ENCODE measurements around the gene CD38. TPM values are rescaled to one million over a fixed set of nuclear protein-coding genes. Genes with fewer than 3 reads are reported as not detected.

CD38 gene
- total RNA-seq, 1 donor from 2014 or later, result 87.1 TPM

DNA sequence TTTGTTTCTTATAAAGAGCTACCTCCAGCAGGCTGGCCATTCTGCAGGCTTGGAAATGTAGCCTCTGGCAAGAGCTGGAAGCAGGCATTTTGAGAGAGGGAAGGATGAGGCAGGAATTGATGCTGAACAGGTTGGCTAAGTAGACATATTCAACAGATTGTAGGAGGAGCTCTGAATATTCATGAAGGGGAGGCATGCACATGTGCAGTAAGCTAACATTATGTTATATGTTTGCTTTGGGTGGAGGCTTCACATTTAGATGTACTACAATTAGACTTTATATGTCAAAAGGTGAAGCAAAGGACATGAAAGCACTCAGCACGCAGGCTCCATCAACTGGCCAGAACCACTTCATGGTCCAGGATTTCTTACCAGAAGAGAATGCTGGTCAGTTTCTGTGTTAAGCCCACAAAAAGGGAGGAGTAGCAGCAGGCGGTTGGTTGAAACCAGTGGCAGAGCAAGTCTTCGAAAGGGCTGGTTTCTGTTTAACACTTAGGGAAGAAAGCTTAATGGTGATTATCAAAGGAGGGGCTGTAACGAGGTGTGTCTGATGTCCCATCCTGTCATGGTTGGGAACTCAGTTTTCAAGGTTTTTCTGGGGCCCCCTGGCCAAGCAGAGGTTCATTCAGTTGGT, 105.6 kb downstream of the CD38 start:
- intact Hi-C loops (cut with micrococcal nuclease), result loop anchor here (5.0 to 10.0 kb wide), 3 partner anchors 76 to 381 kb away; no protein-coding TSS in a partner anchor
- DNase-seq (ENCODE audit: low spot score), result no peak
- H3K27ac Mint-ChIP-seq, result no peak overlapping the region
- H3K27me3 Mint-ChIP-seq (ENCODE audit: low read depth), result peaks cover 26% of the 10 kb centered on the region
- no peaks in the 10 kb centered on the region for H3K9me3 Mint-ChIP-seq
- H3K4me1 Mint-ChIP-seq (ENCODE audit: low read depth), result peaks cover 1% of the 10 kb centered on the region
- no peak overlapping the region for H3K4me3 Mint-ChIP-seq (ENCODE audit: low read depth)
- H3K36me3 Mint-ChIP-seq (ENCODE audit: low read depth), result no peaks in the 10 kb centered on the region

DNA sequence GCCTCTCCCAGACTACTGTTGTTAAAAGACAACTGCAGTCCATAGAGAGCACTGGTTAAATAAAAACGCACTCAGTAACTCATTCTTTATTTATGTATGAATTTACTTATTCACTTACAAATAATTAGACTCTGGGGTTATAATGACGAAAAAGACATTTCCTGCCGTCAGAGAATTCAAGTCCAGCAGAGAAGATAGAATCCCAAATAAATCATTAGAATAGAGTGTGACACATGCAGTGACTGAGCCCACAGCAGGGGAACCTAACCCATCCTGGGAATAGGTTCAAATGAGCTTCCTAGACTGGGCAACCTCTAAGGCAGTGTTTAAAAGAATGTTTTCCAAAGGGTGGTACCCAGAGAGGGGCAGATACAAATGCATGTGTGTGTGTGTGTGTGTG, 106.5 kb downstream of the CD38 start:
- H3K27me3 Mint-ChIP-seq (ENCODE audit: low read depth), result peaks cover 25% of the 10 kb centered on the region
- intact Hi-C loops (cut with micrococcal nuclease), result loop anchor here (5.0 to 10.0 kb wide), 3 partner anchors 77 to 380 kb away; no protein-coding TSS in a partner anchor

DNA sequence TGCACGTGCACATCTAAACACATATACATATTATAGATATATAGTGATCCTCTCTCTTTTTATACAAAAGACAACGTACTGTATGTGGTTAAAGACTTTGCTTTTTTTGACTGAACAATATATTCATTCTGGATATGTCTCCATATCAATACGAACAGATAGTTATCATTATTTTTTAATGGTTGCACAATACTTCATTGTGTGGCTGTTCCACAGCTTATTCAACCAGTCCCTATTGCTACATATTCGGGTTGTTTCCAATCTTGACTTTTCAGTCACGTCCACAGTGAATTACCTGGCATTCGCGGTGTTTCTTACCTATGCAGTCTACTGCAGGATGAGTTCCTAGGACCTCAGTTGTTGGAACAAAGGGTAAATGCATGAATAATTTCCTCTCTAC, 107.3 kb downstream of the CD38 start:
- intact Hi-C loops (cut with micrococcal nuclease), result loop anchor here (10.0 kb wide), 1 partner anchor 379 kb away; no protein-coding TSS in a partner anchor
- H3K27me3 Mint-ChIP-seq (ENCODE audit: low read depth), result peaks cover 22% of the 10 kb centered on the region

More for the DNA sequence above, 106.5 kb downstream of the CD38 start:
- Mint-ChIP-seq H3K9me3 (no peaks in the 10 kb centered on the region), H3K27ac (no peak overlapping the region), H3K4me1 (ENCODE audit: low read depth) (peaks cover 1% of the 10 kb centered on the region), H3K4me3 (ENCODE audit: low read depth) (no peak overlapping the region), H3K36me3 (ENCODE audit: low read depth) (no peaks in the 10 kb centered on the region)
- DNase-seq (ENCODE audit: low spot score), result no peak

DNA sequence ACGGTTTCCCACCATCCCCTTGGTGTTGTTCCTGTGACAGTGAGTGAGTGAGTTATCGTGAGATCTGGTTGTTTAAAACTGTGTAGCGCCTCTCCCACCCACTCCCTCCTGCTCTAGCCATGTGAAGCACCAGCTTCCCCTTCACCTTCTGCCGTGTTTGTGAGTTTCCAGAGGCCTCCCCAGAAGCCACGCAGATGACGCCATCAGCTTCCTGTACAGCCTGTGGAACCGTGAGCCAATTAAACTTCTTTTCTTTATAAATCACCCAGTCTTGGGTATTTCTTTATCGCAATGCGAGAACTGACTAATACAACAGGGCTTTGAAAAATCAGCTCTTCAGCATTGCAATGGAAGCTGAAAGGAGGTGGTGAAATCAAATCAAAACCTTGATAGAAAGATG, 110.4 kb downstream of the CD38 start:
- Mint-ChIP-seq H3K9me3 (no peaks in the 10 kb centered on the region), H3K4me1 (ENCODE audit: low read depth) (no peaks in the 10 kb centered on the region), H3K36me3 (ENCODE audit: low read depth) (no peaks in the 10 kb centered on the region), H3K27ac (no peak overlapping the region), H3K27me3 (ENCODE audit: low read depth) (peaks cover 14% of the 10 kb centered on the region), H3K4me3 (ENCODE audit: low read depth) (no peak overlapping the region)
- DNase-seq (ENCODE audit: low spot score), result no peak
- intact Hi-C loops (cut with micrococcal nuclease), result loop anchor here (10.0 kb wide), 1 partner anchor 376 kb away; no protein-coding TSS in a partner anchor

More for the DNA sequence above, 107.3 kb downstream of the CD38 start:
- H3K4me3 Mint-ChIP-seq (ENCODE audit: low read depth), result no peak overlapping the region
- peaks cover 1% of the 10 kb centered on the region for H3K4me1 Mint-ChIP-seq (ENCODE audit: low read depth)
- H3K27ac Mint-ChIP-seq, result no peak overlapping the region
- no peak for DNase-seq (ENCODE audit: low spot score)
- no peaks in the 10 kb centered on the region for H3K9me3 Mint-ChIP-seq
- no peaks in the 10 kb centered on the region for H3K36me3 Mint-ChIP-seq (ENCODE audit: low read depth)

DNA sequence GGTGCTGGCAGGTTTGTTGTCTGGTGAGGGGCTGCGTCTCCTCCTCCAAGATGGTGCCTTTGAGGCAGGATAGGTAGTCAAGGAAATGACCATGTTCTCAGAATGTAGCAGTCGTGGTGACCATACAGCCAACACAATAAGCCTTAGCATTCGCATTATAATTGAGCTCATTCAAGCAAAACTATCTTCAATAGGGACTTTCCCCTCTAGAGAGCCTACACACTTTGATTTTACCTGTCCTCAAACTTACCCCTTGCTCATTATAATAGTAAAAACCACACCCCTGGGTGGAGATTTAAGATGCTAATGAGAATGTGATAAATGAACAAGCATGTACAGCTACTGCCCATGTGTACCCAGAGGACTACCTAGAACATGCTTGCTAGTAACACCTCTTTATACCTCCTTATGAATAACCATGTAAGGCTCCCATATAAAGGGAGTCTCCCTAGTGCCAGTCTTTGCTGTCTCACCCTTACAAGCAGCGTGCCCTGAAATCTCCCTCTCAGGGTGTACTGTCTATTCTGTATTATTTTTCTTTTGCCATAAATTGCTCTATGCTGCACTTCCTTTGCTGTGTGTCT, 112.2 kb downstream of the CD38 start:
- Mint-ChIP-seq H3K27ac (no peak overlapping the region), H3K27me3 (ENCODE audit: low read depth) (peaks cover 10% of the 10 kb centered on the region), H3K4me3 (ENCODE audit: low read depth) (no peak overlapping the region), H3K9me3 (no peaks in the 10 kb centered on the region), H3K36me3 (ENCODE audit: low read depth) (no peaks in the 10 kb centered on the region), H3K4me1 (ENCODE audit: low read depth) (no peaks in the 10 kb centered on the region)
- intact Hi-C loops (cut with micrococcal nuclease), result no loop called here
- no peak for DNase-seq (ENCODE audit: low spot score)

DNA sequence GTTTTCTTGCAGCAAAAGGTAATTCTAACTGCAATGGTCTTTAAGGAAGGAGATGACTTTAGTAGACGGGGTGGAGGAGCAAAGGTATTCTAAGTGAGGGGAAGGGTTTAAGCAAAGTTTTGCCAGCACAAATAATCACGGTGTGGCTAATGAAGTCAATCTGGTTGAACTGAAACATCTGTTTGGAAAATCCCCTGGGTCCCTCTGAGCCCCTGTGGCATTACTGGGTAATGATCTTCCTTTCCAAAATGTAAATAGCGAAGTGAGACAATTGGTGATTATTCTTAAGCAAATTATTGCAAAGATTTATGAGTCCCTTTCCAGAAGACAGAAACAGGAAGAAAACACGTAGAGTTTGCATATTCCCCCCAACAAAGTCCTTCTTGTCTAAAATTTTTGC, 113.2 kb downstream of the CD38 start:
- Mint-ChIP-seq H3K4me1 (ENCODE audit: low read depth) (no peaks in the 10 kb centered on the region), H3K4me3 (ENCODE audit: low read depth) (no peak overlapping the region), H3K27me3 (ENCODE audit: low read depth) (peaks cover 16% of the 10 kb centered on the region), H3K27ac (no peak overlapping the region), H3K9me3 (no peaks in the 10 kb centered on the region), H3K36me3 (ENCODE audit: low read depth) (no peaks in the 10 kb centered on the region)
- intact Hi-C loops (cut with micrococcal nuclease), result no loop called here
- no peak for DNase-seq (ENCODE audit: low spot score)

DNA sequence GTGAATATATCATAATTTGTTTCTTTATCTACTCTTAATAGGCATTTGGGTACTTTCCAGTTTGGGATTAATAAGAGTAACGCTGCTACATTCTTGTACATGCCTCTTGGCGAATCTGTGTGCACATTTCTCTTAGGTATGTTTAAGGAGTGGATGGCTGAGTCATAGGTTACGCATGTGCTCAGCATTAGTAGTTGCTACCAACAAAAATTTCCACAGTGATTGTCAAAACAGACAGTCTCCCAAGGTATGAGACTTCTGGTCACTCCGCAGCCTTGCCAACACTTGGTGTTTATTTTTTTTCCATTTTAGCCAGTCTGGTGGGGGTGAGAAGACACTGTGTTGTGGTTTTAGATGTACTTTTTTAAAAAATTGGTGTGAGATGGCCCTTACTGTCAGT, 115.8 kb downstream of the CD38 start:
- Mint-ChIP-seq H3K36me3 (ENCODE audit: low read depth) (no peaks in the 10 kb centered on the region), H3K27me3 (ENCODE audit: low read depth) (peaks cover 22% of the 10 kb centered on the region), H3K27ac (no peak overlapping the region), H3K4me3 (ENCODE audit: low read depth) (no peak overlapping the region), H3K9me3 (no peaks in the 10 kb centered on the region), H3K4me1 (ENCODE audit: low read depth) (no peaks in the 10 kb centered on the region)
- no peak for DNase-seq (ENCODE audit: low spot score)
- intact Hi-C loops (cut with micrococcal nuclease), result no loop called here

DNA sequence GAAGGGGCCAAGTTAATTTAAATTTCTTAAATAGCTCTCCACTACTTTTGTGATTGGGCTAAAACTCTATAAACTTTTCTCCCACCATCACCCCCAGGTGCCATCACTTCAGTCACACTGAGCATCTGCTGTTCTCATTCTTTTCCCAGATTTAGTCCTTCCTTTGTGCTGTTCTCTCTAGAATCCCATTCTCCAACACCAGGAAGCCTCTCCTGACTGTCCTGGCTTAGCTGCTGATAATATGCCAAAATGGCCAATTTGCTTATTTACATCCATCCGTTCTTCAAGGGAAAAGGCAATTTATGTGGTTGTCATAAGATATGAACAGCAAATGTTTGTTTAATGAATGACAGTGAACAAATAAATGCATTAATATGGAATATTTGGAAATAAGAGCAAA, 116.3 kb downstream of the CD38 start:
- no peaks in the 10 kb centered on the region for H3K4me1 Mint-ChIP-seq (ENCODE audit: low read depth)
- no peak for DNase-seq (ENCODE audit: low spot score)
- H3K36me3 Mint-ChIP-seq (ENCODE audit: low read depth), result no peaks in the 10 kb centered on the region
- no peak overlapping the region for H3K27ac Mint-ChIP-seq
- peaks cover 23% of the 10 kb centered on the region for H3K27me3 Mint-ChIP-seq (ENCODE audit: low read depth)
- intact Hi-C loops (cut with micrococcal nuclease), result no loop called here
- H3K4me3 Mint-ChIP-seq (ENCODE audit: low read depth), result no peak overlapping the region
- H3K9me3 Mint-ChIP-seq, result no peaks in the 10 kb centered on the region

DNA sequence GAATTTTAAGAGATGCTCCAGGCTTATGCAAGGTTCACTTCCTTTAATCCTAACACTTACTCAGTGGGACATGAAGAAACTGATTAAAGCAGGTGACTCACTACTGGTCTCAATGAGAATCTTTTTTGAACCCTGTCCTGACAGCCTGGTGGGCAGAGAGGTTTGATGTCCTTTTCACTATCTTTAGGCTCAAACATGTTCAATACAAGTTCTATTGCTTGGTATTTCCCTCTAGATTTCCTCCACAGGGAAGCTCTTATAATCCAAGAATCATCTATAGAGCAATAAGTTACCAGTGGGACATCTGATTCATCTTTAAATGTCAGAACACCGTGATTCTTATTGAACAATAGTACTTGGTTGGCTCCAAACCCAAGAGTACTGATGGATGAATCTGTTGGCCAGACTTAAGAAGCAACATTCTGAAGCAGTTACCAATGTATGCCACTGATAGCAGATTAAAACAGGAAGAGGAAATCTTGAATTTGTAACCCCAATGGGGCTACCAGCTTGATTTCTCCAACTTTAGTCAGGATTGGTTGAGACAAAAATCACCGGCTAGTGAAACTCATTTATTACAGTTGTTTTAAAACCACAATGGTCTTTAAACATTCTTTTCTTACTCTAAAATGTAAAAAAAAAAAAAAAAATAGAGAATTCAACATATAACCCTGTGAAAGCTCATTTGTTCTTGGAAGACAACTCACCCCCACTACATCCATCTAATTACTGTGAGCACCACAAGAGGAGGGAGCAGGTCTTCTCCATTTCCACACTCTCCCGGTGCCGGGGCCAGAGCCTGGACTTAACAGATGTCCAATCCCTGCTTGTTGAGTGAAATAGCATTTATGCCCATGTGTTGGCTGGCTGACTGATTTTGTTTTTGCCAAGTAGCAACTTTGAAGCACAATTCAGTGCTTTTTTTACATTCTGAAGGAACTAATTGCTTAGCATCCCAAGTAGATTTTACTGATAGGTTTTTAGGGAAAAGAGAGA, 117.1 kb downstream of the CD38 start:
- H3K27ac Mint-ChIP-seq, result no peak overlapping the region
- H3K4me1 Mint-ChIP-seq (ENCODE audit: low read depth), result no peaks in the 10 kb centered on the region
- no peak for DNase-seq (ENCODE audit: low spot score)
- intact Hi-C loops (cut with micrococcal nuclease), result no loop called here
- no peaks in the 10 kb centered on the region for H3K36me3 Mint-ChIP-seq (ENCODE audit: low read depth)
- H3K9me3 Mint-ChIP-seq, result no peaks in the 10 kb centered on the region
- H3K4me3 Mint-ChIP-seq (ENCODE audit: low read depth), result no peak overlapping the region
- H3K27me3 Mint-ChIP-seq (ENCODE audit: low read depth), result peaks cover 29% of the 10 kb centered on the region

DNA sequence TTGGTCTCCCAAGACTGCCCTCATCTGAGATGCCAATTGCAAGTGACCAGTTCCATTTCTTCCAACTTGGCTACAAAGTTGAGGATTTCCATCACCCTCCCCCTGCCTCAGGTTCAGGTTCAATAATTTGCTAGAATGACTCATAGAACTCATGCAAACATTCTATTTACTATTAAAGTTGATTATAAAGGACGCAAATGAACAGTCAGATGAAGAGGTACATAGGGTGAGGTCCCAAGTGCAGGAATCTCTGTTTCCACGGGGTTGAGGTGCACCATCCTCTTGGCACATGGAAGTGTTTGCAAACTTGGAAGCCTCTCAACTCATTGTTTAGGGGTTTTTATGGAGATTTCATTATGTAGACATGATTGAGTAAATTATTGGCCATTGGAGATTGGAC, 119.4 kb downstream of the CD38 start:
- peaks cover 9% of the 10 kb centered on the region for H3K4me1 Mint-ChIP-seq (ENCODE audit: low read depth)
- H3K9me3 Mint-ChIP-seq, result no peaks in the 10 kb centered on the region
- intact Hi-C loops (cut with micrococcal nuclease), result no loop called here
- H3K4me3 Mint-ChIP-seq (ENCODE audit: low read depth), result no peak overlapping the region
- H3K27ac Mint-ChIP-seq, result no peak overlapping the region
- H3K27me3 Mint-ChIP-seq (ENCODE audit: low read depth), result peaks cover 37% of the 10 kb centered on the region
- DNase-seq (ENCODE audit: low spot score), result no peak
- no peaks in the 10 kb centered on the region for H3K36me3 Mint-ChIP-seq (ENCODE audit: low read depth)

DNA sequence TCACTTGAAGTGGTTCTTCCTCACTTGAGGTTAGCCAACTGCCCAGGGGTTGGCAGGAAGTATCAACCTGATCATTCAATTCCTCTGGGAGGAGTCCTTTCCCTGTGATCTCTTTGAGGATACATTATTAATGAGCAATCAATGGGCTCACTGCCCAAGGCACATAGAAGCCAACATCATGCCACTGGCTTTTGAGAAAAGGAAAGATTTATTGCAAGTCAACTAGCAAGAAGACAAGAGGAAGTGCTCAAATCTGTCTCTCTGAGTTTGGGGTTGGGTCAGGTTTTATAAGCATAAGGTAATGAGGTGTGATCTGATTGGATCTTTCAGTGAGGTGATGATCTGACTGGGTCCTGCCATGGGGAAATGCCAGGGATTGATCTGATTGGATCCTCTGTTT, 120.8 kb downstream of the CD38 start:
- Mint-ChIP-seq H3K27ac (no peak overlapping the region), H3K4me1 (ENCODE audit: low read depth) (peaks cover 13% of the 10 kb centered on the region), H3K36me3 (ENCODE audit: low read depth) (no peaks in the 10 kb centered on the region), H3K4me3 (ENCODE audit: low read depth) (no peak overlapping the region), H3K27me3 (ENCODE audit: low read depth) (peaks cover 34% of the 10 kb centered on the region), H3K9me3 (no peaks in the 10 kb centered on the region)
- DNase-seq (ENCODE audit: low spot score), result no peak
- intact Hi-C loops (cut with micrococcal nuclease), result no loop called here

DNA sequence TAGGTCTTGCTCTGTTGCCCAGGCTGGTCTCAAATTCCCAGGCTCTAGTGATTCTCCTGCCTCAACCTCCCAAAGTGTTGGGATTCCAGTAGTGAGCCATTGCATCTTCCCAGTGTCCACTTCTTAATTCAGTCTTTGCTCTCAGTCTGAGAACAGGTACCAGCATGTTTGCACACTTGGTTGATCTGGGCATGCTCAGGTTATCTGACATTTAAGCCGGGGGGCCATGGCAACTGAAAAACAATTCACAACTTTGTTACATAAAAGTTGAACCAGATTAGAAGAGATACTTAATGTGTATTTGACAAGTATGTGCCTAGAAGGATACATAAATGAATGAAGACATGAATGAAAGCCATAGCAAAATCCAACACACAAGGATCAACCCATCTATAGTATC, 121.4 kb downstream of the CD38 start:
- intact Hi-C loops (cut with micrococcal nuclease), result no loop called here
- Mint-ChIP-seq H3K4me1 (ENCODE audit: low read depth) (peaks cover 13% of the 10 kb centered on the region), H3K9me3 (no peaks in the 10 kb centered on the region), H3K4me3 (ENCODE audit: low read depth) (no peak overlapping the region), H3K36me3 (ENCODE audit: low read depth) (no peaks in the 10 kb centered on the region), H3K27me3 (ENCODE audit: low read depth) (peaks cover 37% of the 10 kb centered on the region), H3K27ac (no peak overlapping the region)
- DNase-seq (ENCODE audit: low spot score), result no peak

DNA sequence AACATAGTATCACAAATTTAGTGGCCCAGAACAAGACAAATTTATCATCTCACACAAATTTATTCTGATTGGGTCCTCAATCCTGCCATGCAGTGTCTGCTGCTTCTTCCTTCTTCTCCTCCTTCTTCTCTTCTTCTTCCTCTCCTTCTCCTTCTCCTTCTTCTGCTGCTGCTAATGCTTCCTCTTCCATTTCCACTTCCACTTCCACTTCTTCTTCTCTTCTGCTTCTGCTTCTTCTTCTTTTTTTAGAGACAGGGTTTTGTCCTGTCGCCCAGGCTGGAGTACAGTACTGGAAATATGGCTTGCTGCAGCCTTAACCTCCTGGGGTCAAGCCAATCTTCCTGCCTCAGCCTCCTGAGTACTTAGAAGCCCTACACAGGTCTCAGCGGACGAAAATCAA, 122.9 kb downstream of the CD38 start:
- no peak overlapping the region for H3K4me3 Mint-ChIP-seq (ENCODE audit: low read depth)
- H3K27me3 Mint-ChIP-seq (ENCODE audit: low read depth), result peaks cover 35% of the 10 kb centered on the region
- intact Hi-C loops (cut with micrococcal nuclease), result no loop called here

More for the DNA sequence above, 122.9 kb downstream of the CD38 start:
- H3K4me1 Mint-ChIP-seq (ENCODE audit: low read depth), result peaks cover 13% of the 10 kb centered on the region
- H3K9me3 Mint-ChIP-seq, result no peaks in the 10 kb centered on the region
- no peaks in the 10 kb centered on the region for H3K36me3 Mint-ChIP-seq (ENCODE audit: low read depth)
- no peak overlapping the region for H3K27ac Mint-ChIP-seq
- DNase-seq (ENCODE audit: low spot score), result no peak

Measured in activated T-helper 2 cell treated with anti-CD3 and anti-CD28 coated beads, Interferon-gamma antibody, Interleukin-2, Interleukin-4, amounts not matched to agents 10 μg/mL and 5 μg/mL and 100 μg/mL, durations not matched to agents 14 hours and 24 hours and 36 hours (primary cell).